NOMO-1 treated with DMSO at 0.1 percent for 48 hours (cell line): Measurements from ENCODE around the gene CSTF2T.

Experiments
- DNase-seq: peaks from one replicate; lab custom pipeline; 2025; ENCODE audit not compliant: unreplicated experiment; lab: John Stamatoyannopoulos, UW

The CSTF2T gene, protein sequence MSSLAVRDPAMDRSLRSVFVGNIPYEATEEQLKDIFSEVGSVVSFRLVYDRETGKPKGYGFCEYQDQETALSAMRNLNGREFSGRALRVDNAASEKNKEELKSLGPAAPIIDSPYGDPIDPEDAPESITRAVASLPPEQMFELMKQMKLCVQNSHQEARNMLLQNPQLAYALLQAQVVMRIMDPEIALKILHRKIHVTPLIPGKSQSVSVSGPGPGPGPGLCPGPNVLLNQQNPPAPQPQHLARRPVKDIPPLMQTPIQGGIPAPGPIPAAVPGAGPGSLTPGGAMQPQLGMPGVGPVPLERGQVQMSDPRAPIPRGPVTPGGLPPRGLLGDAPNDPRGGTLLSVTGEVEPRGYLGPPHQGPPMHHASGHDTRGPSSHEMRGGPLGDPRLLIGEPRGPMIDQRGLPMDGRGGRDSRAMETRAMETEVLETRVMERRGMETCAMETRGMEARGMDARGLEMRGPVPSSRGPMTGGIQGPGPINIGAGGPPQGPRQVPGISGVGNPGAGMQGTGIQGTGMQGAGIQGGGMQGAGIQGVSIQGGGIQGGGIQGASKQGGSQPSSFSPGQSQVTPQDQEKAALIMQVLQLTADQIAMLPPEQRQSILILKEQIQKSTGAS

DNA sequence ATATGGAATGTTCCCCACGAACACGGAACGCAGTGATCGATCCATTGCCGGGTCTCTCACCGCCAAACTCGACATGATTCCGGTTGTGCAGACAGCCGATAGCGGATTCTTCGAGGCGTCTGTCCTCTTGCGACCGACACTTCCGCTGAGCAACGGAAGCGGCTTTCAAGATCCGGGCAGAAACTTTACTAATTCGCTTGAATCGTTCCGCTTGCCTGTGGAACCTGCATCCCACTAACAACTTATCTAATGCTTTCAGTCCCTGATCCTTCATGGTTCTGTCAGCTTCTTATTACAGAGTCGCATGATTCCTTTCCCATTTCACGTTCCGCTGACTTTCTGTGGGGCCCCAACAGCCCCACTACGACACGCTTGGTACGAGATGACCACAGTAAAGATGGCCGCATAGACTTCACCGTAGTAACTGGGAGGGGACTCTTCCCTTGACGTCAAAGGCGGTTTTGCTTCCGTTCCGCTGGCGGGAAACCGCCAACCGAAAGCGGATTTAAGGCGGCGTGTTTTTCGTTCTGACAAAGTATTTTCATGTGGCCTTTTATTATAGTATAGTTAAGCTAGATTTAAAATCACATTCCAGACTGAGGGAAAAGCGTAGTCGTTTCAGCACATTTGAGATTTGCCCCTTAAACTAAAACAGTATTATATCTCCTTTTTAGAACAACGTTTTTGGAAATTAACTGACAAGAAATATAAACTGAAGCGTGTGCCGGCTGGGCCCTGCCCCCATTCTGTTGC lies at the start of gene CSTF2T:
TSS of gene CSTF2T (minus strand) at position 121 of the 753 bp plus-strand sequence. CDS start at position 75, 46 bp downstream.
- peak; percentile 89 for DNase-seq

DNA sequence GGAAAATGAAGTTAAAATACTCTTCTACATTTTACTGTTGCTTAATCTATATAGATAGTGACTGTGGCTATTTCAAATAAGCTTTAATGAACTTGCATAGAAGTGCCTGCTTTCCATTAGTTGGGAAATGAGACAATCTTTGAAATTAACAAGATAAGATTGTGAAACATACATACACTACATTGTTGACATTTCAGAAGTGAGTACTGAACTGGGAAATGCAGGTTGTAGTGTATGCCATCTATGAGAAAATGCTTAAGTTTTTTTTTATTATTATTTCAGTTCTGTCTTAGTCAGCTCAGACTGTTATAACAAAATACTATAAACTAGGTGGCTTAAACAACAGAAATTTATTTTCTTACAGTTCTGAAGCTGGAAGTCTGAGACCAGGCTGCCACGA lies 49.6 kb upstream of the CSTF2T start:
- no peak for DNase-seq

DNA sequence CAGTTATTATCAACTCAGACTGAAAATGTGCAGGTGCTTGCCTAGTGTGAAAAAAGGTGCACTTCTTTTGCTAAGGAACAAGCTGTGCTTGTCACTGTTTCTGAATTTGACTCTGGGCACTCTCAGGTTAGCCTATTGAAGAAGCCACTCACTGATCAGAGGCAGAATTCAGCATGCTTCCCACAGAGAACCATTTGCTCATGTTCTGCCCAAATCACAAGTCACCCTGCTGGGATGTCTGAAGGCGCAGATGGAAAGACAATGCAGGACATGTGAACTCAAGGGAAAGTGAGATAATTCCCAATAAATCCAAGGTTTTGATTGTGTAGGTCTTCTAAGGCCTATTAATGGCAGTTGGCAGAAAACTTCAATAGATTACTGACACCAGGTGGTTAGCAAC lies 47.8 kb upstream of the CSTF2T start:
- DNase-seq = no peak

DNA sequence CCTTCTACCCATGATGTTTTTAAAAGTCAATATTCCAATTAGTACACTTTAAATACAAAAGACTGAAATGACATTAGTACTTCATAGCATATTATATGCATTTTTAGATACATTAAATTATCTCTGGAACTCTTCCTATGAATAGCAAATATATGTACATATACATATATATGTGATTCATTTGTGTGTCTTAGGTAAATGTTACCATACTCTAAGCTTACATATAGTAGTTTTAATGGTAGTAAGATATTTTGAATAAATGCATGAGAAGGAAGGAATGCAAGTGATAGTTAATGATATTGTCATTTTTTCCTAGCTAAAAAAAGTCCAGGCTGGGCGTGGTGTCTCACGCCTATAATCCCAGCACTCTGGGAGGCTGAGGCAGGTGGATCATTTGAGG lies 46.0 kb upstream of the CSTF2T start:
- no peak for DNase-seq

DNA sequence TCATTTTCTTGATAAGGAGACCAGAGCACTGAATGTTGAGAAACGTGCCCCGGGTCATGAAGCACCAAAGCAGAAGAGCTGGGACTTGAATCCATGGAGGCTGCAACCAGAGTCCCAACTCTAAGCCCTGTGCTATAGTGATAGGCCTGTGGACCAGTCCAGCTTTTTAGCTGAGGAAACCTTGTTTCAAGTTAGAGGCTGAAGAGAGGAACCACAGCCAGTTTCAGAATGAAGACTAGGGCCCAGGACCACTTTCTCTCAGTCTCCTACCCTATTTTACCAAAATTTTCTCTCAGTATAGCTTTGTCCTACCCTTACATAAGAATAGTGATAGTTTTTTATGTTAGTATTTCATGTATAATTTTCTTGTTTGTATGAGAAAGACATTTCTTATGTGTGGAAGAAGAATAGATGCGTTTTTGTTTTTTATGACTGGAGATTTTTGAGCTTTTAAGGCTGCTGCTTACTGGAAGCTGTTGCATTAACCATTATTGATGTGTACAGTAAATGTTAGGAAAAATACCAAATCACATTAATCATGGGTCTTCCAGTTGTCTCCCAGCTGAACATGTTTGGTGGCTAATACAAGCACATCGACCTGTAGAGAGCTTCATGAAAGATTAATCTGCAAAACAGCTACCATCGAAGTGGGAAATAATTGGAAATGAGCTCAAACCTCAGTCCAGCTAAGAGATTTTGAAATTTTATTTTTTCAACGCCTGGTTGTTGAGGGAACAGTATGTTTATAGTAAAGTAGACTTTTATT lies 45.0 kb upstream of the CSTF2T start:
- DNase-seq = no peak

DNA sequence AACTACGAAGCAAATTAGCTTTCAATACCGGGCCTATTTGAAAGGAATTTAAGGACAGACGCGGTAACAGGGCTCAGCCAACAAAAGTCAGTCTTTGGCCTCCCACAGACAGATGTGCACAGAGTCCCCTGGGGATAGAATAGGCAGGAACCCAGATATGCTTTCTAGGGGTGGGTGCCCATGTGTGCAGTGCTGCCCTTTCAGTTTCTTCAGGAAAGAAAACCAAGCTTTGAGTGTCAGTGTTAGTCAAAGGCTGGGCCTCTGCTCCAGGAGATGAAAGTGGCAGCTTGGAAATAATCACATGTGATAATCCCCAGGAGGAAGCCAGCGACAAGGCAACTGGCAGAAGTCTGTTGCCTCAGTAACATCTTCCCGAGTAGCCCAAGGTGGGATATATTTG lies 43.8 kb upstream of the CSTF2T start:
- DNase-seq = no peak

DNA sequence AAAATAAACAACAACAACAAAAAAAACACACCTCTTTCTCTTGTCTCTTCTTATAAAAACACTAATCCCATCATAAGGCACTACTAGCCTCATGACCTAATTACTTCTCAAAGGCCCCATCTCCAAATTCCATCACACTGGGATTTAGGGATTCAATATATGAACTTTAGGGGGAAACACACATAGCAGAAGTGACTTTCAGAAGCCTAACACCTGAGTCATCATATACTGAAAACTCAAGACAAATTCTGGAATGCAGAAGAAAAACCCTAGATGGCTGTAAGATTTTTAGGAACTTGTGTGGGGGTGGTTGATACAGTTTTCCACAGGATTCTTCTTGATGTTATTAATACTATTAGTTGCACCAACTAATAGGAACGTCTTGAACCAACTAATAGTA lies 33.7 kb upstream of the CSTF2T start:
- no peak for DNase-seq

DNA sequence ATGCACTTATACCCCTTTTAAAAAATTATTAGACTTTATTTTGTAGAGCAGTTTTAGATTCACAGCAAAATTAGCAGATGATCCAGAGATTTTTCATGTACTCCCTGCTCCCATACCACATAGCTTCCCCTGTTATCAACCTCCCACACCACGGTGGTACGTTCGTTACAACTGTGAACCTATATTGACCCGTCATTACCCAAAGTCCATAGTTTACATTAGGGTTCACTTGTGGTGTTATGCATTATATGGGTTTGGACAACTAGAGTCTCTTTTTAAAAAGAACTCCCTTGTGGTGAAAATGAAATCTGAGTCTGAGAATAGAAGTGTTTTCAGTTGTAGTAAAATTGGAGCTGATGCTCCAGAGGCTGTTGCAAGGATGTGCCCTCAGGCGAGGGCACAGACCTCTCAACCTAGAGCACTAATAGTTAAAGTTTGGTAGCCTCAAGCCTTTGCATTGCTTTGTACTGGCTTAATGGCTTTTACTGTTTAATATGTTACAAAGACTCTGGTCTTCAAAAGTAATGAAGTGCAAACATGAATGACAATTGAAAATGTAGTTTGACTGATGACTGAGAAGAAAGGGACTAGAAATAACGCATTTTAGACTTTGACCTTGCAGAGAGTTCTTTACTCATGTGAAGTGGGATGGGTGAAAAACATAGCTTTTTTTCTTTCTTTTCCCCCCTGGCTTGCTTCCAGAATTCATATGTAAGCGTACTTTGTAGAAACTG lies 30.6 kb upstream of the CSTF2T start:
- DNase-seq = no peak

DNA sequence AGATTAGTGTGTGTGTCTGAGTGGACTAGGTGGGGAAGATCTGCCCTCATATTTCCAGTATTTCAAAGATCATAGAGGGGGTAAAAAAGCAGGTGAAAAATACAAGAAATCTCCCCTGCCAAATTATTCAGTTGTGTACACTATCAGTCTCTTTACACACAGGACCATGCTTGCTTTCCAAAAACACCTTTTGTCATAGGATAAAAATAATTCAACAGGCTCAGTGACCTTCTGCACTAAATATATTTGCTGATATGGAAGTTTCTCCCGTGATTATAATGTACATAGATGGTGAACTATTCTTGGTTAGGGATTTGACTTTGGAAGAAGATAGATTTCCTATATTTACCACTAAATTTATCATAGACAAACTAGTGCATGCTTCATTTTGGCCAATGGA lies 24.6 kb upstream of the CSTF2T start:
- DNase-seq = no peak

DNA sequence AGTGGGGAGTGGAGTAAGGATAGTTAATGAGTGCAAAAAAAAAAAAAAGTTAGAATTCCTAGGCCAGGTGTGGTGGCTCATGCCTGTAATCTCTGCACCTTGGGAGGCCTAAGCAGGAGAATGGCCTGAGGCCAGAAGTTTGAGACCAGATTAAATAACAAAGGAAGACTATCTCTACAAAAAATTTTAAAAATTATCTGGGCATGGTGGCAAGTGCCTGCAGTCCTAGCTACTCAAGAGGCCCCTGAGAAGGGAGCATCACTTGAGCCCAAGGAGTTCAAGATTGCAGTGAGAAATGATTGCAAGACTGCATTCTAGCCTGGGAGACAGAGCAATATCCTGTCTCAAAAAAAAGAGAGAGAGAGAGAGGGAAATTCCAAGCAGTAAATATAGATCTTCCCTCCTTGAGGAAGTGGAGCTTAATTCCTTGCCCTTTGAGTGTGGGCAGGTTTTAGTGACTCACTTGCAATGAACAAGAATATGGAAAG lies 19.5 kb upstream of the CSTF2T start:
- no peak for DNase-seq

DNA sequence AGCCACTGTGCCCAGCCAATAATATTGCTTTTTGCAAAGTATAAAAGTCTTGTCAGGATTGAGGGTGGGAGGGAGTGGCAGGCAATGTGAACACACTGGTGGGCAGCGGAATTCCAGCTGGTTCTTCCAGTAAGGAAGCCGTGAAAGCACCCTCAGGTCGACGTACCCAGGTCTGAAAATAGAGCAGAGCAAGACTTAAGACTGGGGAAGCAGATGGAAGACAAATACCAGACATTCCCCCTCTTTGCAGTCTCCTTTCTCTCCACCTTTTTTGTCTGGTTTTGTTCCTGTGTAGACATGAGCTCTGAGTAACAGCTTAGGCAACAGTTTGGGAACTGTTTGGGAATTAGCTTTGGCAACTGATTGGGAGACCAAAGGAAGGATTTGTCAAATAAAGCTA lies 17.6 kb upstream of the CSTF2T start:
- no peak for DNase-seq

DNA sequence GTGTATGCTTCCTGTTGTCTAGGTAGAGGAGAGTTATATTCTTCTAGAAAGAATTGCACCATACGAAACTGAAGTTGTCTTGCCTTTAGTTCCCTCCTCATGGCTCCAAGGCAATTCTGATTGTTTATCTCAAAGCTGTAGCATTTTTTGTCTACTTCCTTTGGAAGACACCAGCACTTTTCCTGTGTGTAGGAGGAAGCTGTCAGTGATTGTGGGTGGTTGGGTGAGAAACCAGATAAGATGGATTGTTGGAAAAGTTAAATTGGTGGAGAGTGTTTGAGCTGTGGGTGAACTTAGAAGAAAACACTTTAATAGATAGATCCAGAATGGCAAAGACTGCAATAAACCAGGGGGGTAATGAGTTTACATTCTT lies 12.1 kb upstream of the CSTF2T start:
- no peak for DNase-seq

DNA sequence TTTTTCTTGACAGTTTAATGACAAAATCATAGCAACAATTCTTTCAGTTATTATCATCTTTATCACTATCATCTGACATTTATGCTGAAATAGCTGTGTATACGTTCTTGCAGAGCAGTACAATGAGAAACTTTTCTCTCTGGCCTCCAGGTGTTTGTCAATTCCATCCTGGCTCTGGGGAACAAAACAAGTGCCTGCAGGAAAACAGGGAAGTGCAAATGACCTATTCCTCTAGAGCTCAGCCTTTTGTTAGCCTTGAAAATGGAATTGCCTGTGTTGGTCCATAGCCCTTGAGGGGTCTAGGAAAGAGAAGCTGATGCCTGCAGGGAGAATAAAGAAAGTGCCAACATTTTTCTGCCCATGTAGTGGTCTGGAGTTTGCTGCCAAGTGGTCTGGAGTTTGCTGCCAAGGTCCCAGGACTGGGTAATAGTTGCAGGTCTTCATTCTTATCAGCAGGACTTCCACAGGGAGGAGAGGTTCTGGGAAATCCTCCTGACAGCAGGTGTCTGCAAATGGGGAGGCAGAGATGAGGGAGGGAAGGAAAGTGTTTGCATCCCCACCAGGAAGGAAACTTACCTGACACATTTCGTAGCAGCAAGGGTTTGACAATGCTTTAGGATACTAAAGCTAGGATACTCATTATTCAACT lies 10.1 kb upstream of the CSTF2T start:
- DNase-seq = no peak

DNA sequence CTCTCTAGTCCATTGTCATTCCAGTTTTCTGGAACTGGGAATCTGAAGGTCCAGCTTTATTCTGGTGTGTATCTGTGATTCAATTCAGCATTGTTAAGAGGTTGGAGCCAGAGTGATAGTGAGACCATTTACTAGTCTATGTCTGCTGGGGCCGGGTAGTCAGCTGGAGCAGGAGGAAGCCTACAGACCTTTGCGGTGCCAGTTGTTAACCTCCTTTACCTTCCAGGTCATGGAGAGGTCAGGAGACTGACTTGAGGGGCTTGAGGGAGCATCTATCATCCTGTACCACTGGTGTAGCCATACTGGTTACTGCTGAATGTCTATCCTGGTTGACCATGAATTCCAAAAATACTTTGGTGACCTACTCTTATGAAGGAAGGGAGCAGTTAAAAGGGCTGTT lies 9.2 kb upstream of the CSTF2T start:
- DNase-seq = no peak

DNA sequence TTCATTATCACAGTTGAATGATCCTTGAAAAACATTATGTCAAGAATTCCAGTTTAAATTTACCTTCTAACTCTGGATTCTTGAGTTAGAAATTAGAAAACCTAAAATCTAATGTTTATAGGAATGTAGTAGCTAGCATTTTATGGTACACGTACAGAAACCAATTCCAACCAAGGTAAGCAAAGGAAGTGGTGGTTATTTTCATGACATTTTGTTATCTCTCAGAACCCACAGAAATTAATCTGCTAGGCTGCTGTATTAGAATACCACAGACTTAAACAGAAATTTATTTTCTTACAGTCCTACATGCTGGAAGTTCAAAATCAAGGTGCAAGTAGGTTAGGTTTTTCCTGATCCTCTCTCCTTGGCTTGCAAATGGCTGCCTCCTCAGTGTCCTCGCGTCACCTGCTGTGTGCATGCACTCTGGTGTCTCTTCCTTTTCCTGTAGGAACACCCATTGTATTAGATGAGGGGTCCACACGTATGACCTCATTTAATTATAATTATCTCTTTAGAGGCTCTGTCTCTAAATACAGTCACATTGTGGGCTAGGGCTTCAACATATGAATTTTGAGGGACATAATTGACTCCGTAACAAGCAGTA lies 8.5 kb upstream of the CSTF2T start:
- no peak for DNase-seq

DNA sequence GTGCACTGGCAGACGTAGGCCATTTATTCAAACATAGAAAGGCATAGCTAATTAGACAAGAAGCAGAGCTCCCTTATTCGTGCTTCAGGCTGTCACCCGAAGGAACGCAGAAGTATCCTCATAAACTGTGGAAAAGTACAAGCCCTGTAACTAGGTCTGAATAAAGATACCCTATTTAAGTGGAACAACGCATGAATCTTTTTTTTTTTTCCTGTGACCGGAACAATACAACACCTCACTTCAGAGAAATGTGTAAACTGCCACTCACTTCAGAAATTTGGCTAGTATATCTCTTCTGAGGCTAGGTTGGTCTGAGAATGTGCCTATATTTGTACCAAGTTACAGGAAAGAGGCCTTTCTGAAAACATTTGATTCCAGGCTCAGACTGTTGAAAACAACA lies 8.0 kb upstream of the CSTF2T start:
- DNase-seq = no peak

DNA sequence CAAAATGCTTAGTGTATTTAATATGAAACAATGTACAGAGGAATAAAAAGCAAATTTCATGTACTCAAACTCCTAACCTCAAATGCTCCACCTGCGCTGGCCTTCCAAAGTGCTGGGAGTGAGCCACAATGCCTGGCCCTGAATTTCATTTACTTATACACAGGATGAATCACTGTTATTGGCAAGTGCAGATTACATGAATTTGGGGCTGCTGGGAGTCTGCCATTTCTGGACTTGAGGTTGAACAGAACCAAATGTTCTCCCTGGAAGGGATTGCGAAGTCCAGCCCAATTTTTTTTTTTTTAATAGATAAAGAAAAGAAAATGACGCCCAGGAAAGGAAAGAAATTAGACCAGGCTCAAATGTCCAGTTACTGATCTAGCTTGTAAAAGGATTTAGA lies 6.8 kb upstream of the CSTF2T start:
- no peak for DNase-seq

DNA sequence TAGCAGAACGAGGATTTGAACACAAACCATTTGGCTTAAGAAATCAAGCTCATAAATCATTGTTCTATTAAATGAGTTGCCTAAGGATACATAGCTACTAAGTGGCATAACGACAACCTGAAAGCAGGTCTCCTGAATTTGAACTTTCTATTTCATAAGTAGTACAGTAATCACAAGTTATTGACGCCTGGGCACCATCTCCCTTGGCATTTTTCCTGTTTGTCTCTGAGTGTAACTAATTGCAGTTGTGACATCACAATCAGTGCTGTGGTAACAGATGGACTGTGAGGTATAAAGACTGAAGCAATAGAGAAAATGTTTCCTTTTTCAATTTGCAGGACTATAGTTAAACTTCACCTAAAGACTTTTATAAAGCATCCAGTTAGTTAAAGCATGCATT lies 6.4 kb upstream of the CSTF2T start:
- no peak for DNase-seq

DNA sequence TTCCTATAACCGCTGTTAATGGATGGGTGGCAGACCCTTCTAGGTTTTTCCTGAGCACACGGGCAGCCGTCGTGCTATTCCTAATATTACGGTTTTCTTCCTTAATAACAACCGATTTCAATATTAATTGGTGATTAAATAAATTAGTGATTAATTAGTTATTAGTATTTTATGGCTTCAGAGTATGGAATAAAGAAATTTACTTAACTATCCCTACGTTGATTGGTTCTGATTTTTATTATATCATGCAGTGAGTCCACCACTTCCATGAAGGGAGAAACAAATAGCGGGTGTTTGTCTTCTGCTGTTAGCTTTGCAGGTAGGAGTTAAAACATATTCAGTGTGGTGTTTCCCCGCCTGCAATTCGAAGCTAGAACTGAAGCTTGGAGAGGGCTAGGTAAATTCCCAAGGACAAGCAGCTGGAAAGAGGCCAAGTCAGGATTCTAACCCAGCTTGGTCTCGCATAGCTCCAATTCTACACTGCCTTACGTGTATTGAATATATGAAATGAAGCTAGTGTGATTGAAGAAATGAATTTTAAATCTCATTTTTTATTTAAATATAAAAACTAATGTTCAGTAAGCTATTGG lies 928 bp upstream of the CSTF2T start:
- no peak for DNase-seq
